Measurements from ENCODE around the gene TSKS. TPM values are rescaled to one million over a fixed set of nuclear protein-coding genes. Genes with fewer than 3 reads are reported as not detected.

Gene TSKS
- total RNA-seq, 1 experiment from 2014 or later: 0.28 TPM

GRCh38 chr19:49766007-49766929 is 3.2 kb upstream of the TSKS start:
- peak overlapping the region; percentile 73 for H2BK5ac ChIP-seq (ENCODE audit: insufficient read length, low read length)
- H3K79me1 ChIP-seq (ENCODE audit: insufficient read depth, low read depth, low read length, poor library complexity, severe bottlenecking): peaks cover 3% of the 10 kb centered on the region
- H3K4ac ChIP-seq (ENCODE audit: low read depth, low read length): peak overlapping the region; percentile 82; the same call in 1 of the 2 replicates
- peaks cover 4% of the 10 kb centered on the region; the same call in 1 of the 2 replicates for H3K79me2 ChIP-seq (ENCODE audit: insufficient read depth, low read length)
- no peaks in the 10 kb centered on the region for H4K20me1 ChIP-seq (ENCODE audit: control insufficient read depth, insufficient read depth, insufficient read length)
- no peak overlapping the region for H4K91ac ChIP-seq (ENCODE audit: insufficient read length, low read depth, low read length)
- Mint-ChIP-seq H3K27ac (peak overlapping the region; percentile 99 to 100 (median 100)), H3K4me1 (peaks cover 24 to 34% of the 10 kb centered on the region in 2 experiments), H3K9me3 (no peaks in the 10 kb centered on the region), H3K4me3 (peak overlapping the region; percentile 86 to 94), H3K36me3 (ENCODE audit: insufficient read depth in 1 of 3, low read depth in 3 of 3) (peaks cover 0 to 2% (median 0%) of the 10 kb centered on the region in 3 experiments; a peak in 2 of 7 replicates), H3K27me3 (ENCODE audit: low read depth) (no peaks in the 10 kb centered on the region; the same call in 1 of the 2 replicates)
- WGBS (ENCODE audit: extremely low coverage, insufficient read length, low lambda C conversion rate): no CpG with 5 or more reads among the region's 53 CpGs
- no peaks in the 10 kb centered on the region for H3K27me3 ChIP-seq (ENCODE audit: insufficient read depth, low read length)
- TF ChIP-seq, protein P1, sequence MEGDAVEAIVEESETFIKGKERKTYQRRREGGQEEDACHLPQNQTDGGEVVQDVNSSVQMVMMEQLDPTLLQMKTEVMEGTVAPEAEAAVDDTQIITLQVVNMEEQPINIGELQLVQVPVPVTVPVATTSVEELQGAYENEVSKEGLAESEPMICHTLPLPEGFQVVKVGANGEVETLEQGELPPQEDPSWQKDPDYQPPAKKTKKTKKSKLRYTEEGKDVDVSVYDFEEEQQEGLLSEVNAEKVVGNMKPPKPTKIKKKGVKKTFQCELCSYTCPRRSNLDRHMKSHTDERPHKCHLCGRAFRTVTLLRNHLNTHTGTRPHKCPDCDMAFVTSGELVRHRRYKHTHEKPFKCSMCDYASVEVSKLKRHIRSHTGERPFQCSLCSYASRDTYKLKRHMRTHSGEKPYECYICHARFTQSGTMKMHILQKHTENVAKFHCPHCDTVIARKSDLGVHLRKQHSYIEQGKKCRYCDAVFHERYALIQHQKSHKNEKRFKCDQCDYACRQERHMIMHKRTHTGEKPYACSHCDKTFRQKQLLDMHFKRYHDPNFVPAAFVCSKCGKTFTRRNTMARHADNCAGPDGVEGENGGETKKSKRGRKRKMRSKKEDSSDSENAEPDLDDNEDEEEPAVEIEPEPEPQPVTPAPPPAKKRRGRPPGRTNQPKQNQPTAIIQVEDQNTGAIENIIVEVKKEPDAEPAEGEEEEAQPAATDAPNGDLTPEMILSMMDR (conservative IDR thresholded peaks at IDR 0.05): no peak
- no peak overlapping the region for H2BK15ac ChIP-seq (ENCODE audit: low read depth, low read length)
- H3K14ac ChIP-seq (ENCODE audit: insufficient read depth, low read length): peak overlapping the region; percentile 77; the same call in 1 of the 2 replicates
- no peak overlapping the region for H2AK5ac ChIP-seq (ENCODE audit: insufficient read length, low read length)
- H3K23ac ChIP-seq (ENCODE audit: insufficient read length, low read depth, low read length): no peak overlapping the region
- DNase-seq: peak; percentile 100
- H3K9ac ChIP-seq (ENCODE audit: extremely low read depth, insufficient read length, low read length): peak overlapping the region; percentile 89
- H2AFZ ChIP-seq (ENCODE audit: low read length): no peak overlapping the region
- peak overlapping the region; percentile 99 for H2BK120ac ChIP-seq (ENCODE audit: low read depth, low read length, poor library complexity, severe bottlenecking)
- peak overlapping the region; percentile 91 for H3T11ph ChIP-seq (ENCODE audit: low read length)
- no peaks in the 10 kb centered on the region for H3K9me3 ChIP-seq (ENCODE audit: control insufficient read depth, low read depth, low read length)
- no peak overlapping the region for H2BK20ac ChIP-seq (ENCODE audit: low read depth, low read length, poor library complexity, severe bottlenecking)
- peak overlapping the region; percentile 93 for H3K18ac ChIP-seq (ENCODE audit: insufficient read length, low read depth, low read length)
- peak overlapping the region; percentile 87 for H4K5ac ChIP-seq (ENCODE audit: insufficient read length, low read depth, low read length)
- H4K8ac ChIP-seq (replicated peaks; ENCODE audit: insufficient read length, low read depth, low read length): no peak overlapping the region
- peak overlapping the region; percentile 82 for H3K4me2 ChIP-seq (ENCODE audit: insufficient read depth, insufficient read length, low read length)
- H3K23me2 ChIP-seq (ENCODE audit: insufficient read length, low read depth, low read length, poor library complexity, severe bottlenecking): peaks cover 12% of the 10 kb centered on the region
- no peak overlapping the region for H2BK12ac ChIP-seq (ENCODE audit: insufficient read length, low read depth, low read length)
- peak overlapping the region; percentile 100 for H3K27ac ChIP-seq (ENCODE audit: insufficient read length, low read depth, low read length)
- no peak overlapping the region for H3K56ac ChIP-seq (ENCODE audit: insufficient read length, low read depth, low read length)
- H3K4me1 ChIP-seq (ENCODE audit: insufficient read depth, low read length): no peaks in the 10 kb centered on the region

Measured in H9 (cell line).